ENCODE data around the gene ZBTB32.
"Not testable (repeated sequence)": the region's sequence is repeated elsewhere in the genome, so short reads cannot be mapped to it uniquely, and the experiment has no call there.

ZBTB32 gene

GRCh38 chr19:35722461-35722860 is 18.1 kb downstream of the ZBTB32 start:
- DNase-seq: no peak

GRCh38 chr19:35722897-35723296 is 18.5 kb downstream of the ZBTB32 start:
- DNase-seq: no peak

- DNase-seq: no peak
These were observed 19.3 kb downstream of the ZBTB32 start for GRCh38 chr19:35723671-35724070.

- not testable (repeated sequence) for DNase-seq
These were observed 19.8 kb downstream of the ZBTB32 start for GRCh38 chr19:35724132-35724531.

- no peak for DNase-seq
These were observed 20.2 kb downstream of the ZBTB32 start for GRCh38 chr19:35724560-35724959.

GRCh38 chr19:35725216-35725861 is 21.0 kb downstream of the ZBTB32 start:
- DNase-seq: no peak

- DNase-seq: no peak
These were observed 22.9 kb downstream of the ZBTB32 start for GRCh38 chr19:35727053-35727955.

- no peak for DNase-seq
These were observed 23.8 kb downstream of the ZBTB32 start for GRCh38 chr19:35727956-35728706.

GRCh38 chr19:35729021-35729420 is 24.7 kb downstream of the ZBTB32 start:
- DNase-seq: no peak

GRCh38 chr19:35729763-35730162 is 25.4 kb downstream of the ZBTB32 start:
- no peak for DNase-seq

GRCh38 chr19:35730326-35730725 is 26.0 kb downstream of the ZBTB32 start:
- no peak for DNase-seq

GRCh38 chr19:35731353-35731752 is 27.0 kb downstream of the ZBTB32 start:
- no peak for DNase-seq

- no peak for DNase-seq
These were observed 27.5 kb downstream of the ZBTB32 start for GRCh38 chr19:35731779-35732405.

GRCh38 chr19:35732540-35733179 is 28.3 kb downstream of the ZBTB32 start:
- no peak for DNase-seq

- no peak for DNase-seq
These were observed 29.1 kb downstream of the ZBTB32 start for GRCh38 chr19:35733180-35734125.

GRCh38 chr19:35734273-35734672 is 29.9 kb downstream of the ZBTB32 start:
- DNase-seq: no peak

- DNase-seq: no peak
These were observed 30.5 kb downstream of the ZBTB32 start for GRCh38 chr19:35734889-35735288.

GRCh38 chr19:35736913-35737886 is 32.8 kb downstream of the ZBTB32 start:
- DNase-seq: no peak

- no peak for DNase-seq
These were observed 33.9 kb downstream of the ZBTB32 start for GRCh38 chr19:35738021-35738886.
